GM13976 (cell line): Measurements from ENCODE around the gene RAD9A.

ENCODE experiments used
- DNase-seq: peaks from one replicate; pipeline ENCODE4 v3.0.0; 2012; ENCODE audit warnings: low spot score
- CTCF ChIP-seq: IDR thresholded peaks from 2 replicates; pipeline ENCODE4 v1.5.1; 2012; ENCODE audit warnings: borderline replicate concordance, mild to moderate bottlenecking; ENCODE audit not compliant: insufficient read depth; ENCODE audit errors: extremely low read depth, missing control alignments, control extremely low read depth
- in situ Hi-C: fragments of 300-500 bp; cut with MboI; formaldehyde crosslinking; loops from one replicate; pipeline ENCODE4 v1.12.0; 2022; ENCODE audit warnings: low sequenced_read_pairs, mixed read lengths, inconsistent platforms; ENCODE audit not compliant: unreplicated experiment

Gene RAD9A

GRCh38 chr11:67357831-67358670 lies 33.7 kb upstream of the RAD9A start:
- no peak for DNase-seq
- TF ChIP-seq CTCF = no peak
- in situ Hi-C loops = no loop called here

GRCh38 chr11:67364169-67364568 lies 27.6 kb upstream of the RAD9A start:
- no peak for DNase-seq
- TF ChIP-seq CTCF = no peak
- in situ Hi-C loops = no loop called here

- in situ Hi-C loops = no loop called here
- DNase-seq = no peak
- TF ChIP-seq CTCF = no peak
Measured at GRCh38 chr11:67364783-67365722, 26.7 kb upstream of the RAD9A start.

- DNase-seq = no peak
- in situ Hi-C loops = no loop called here
- no peak for TF ChIP-seq CTCF
Measured at GRCh38 chr11:67365736-67366444, 25.9 kb upstream of the RAD9A start.

- DNase-seq = no peak
- in situ Hi-C loops = no loop called here
- TF ChIP-seq CTCF = no peak
Measured at GRCh38 chr11:67366546-67366945, 25.2 kb upstream of the RAD9A start.
